HepG2 (cell line): ENCODE results near the gene FBXO5.

Experiments
- NFE2L2 ChIP-seq: fragments of 150-350 bp; IDR thresholded peaks from 2 replicates; pipeline ENCODE4 v1.6.1; 2014; ENCODE audit warnings: low read length
- TF ChIP-seq, protein P1 (sequence below): conservative IDR thresholded peaks from 2 replicates; pipeline ENCODE4 v1.6.1; 2018; ENCODE audit warnings: missing genetic modification reagents
- TF ChIP-seq, protein P2 (sequence below): sonication (generic); formaldehyde crosslinking; IDR thresholded peaks from 2 replicates; pipeline ENCODE4 v1.8.0; 2022; ENCODE audit warnings: low read depth, missing genetic modification reagents

DNA sequence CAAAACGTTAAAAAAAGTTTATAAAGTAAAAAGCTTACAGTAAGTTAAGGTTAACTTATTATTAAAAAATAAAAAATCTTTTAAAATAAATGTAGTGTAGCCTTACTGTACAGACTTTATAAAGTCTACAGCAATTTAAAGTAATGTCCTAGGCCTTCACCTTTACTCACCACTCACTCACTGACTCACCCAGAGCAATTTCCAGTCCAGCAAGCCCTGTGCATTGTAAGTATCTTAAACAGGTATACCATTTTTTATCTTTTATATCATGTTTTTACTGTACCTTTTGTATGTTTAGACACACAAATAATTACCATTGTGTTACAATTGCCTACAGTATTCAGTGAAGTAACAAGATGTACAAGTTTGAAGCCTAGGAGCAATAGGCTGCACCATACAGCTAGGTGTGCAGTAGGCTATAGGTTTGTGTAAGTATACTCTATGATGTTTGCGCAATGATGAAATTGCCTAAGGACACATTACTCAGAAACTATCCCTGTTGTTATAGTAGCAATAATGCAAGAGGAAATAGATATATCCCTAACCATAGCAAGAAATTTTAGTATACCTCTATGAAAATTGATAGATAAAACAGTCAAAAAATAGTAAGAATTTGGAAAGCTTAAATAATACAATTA is 39.5 kb downstream of the FBXO5 start:
- TF ChIP-seq, protein P1, sequence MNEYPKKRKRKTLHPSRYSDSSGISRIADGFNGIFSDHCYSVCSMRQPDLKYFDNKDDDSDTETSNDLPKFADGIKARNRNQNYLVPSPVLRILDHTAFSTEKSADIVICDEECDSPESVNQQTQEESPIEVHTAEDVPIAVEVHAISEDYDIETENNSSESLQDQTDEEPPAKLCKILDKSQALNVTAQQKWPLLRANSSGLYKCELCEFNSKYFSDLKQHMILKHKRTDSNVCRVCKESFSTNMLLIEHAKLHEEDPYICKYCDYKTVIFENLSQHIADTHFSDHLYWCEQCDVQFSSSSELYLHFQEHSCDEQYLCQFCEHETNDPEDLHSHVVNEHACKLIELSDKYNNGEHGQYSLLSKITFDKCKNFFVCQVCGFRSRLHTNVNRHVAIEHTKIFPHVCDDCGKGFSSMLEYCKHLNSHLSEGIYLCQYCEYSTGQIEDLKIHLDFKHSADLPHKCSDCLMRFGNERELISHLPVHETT (CRISPR knock-in tag) = no peak
- TF ChIP-seq, protein P2, sequence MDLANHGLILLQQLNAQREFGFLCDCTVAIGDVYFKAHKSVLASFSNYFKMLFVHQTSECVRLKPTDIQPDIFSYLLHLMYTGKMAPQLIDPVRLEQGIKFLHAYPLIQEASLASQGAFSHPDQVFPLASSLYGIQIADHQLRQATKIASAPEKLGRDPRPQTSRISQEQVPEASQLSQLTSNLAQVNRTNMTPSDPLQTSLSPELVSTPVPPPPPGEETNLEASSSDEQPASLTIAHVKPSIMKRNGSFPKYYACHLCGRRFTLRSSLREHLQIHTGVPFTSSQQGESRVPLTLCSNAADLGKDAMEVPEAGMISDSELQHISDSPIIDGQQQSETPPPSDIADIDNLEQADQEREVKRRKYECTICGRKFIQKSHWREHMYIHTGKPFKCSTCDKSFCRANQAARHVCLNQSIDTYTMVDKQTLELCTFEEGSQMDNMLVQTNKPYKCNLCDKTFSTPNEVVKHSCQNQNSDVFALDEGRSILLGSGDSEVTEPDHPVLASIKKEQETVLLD = no peak
- no peak for TF ChIP-seq NFE2L2
